Activated T-helper 1 cell treated with anti-CD3 and anti-CD28 coated beads, Interleukin-12 subunit alpha, Interleukin-12 subunit beta, Interleukin-2, Interleukin-4 antibody, amounts not matched to agents 30 ng/mL and 10 ng/mL and 1 ng/mL, durations not matched to agents 14 hours and 24 hours and 36 hours (primary cell): ENCODE measurements around the gene PET100. TPM values are rescaled to one million over a fixed set of nuclear protein-coding genes. Genes with fewer than 3 reads are reported as not detected.
A peak's percentile ranks its signal among the peaks of the same experiment; 100 is the strongest.

Experiments
- DNase-seq: peaks from one replicate; pipeline ENCODE4 v3.0.0; 2021; ENCODE audit warnings: low spot score
- H3K27ac Mint-ChIP-seq: one replicate; pipeline ENCODE4 v1.8.0; 2021; ENCODE audit warnings: mild to moderate bottlenecking, mixed read lengths
- H3K27me3 Mint-ChIP-seq: one replicate; pipeline ENCODE4 v1.8.0; 2022; ENCODE audit warnings: mild to moderate bottlenecking, moderate library complexity, mixed read lengths; ENCODE audit not compliant: insufficient read depth
- H3K36me3 Mint-ChIP-seq: one replicate; pipeline ENCODE4 v1.8.0; 2021; ENCODE audit warnings: low read depth, mixed read lengths
- H3K4me1 Mint-ChIP-seq: one replicate; pipeline ENCODE4 v1.8.0; 2021; ENCODE audit warnings: low read depth, mixed read lengths
- H3K4me3 Mint-ChIP-seq: one replicate; pipeline ENCODE4 v1.8.0; 2021; ENCODE audit warnings: mild to moderate bottlenecking, moderate library complexity, mixed read lengths
- H3K9me3 Mint-ChIP-seq: one replicate; pipeline ENCODE4 v1.8.0; 2021; ENCODE audit warnings: mixed read lengths
- intact Hi-C: fragments of 100-400 bp; cut with micrococcal nuclease; formaldehyde crosslinking; loops from one replicate; pipeline ENCODE4 v1.15.1; 2024
- total RNA-seq: library from RNA; stranded (reverse); gene quantifications from 2 replicates; pipeline ENCODE4 v1.2.3, GENCODE V29; 2022

The PET100 gene
- total RNA-seq = 88.5 and 93.4 TPM in 2 replicates

GRCh38 chr19:7629347-7630054 lies at the start of gene PET100, which contains the start of gene XAB2:
TSS of gene PET100 (plus strand) at chr19:7629793. CDS start at chr19:7629834, 41 bp downstream.
TSS of gene XAB2 (minus strand) at chr19:7629545. CDS start at chr19:7629527, 18 bp downstream.
- intact Hi-C loops = loop anchor here (1.0 to 2.0 kb wide), 4 partner anchors 8 to 94 kb away; partner anchors contain the start of genes PNPLA6 and STXBP2
- no peaks in the 10 kb centered on the region for H3K9me3 Mint-ChIP-seq
- H3K36me3 Mint-ChIP-seq = peaks cover 15% of the 10 kb centered on the region
- H3K4me1 Mint-ChIP-seq = peaks cover 31% of the 10 kb centered on the region
- H3K27me3 Mint-ChIP-seq = no peaks in the 10 kb centered on the region
- H3K4me3 Mint-ChIP-seq = peak within 1 kb of the TSS; percentile 98
- H3K27ac Mint-ChIP-seq = peak within 1 kb of the TSS; percentile 98
- peak; percentile 93 for DNase-seq

- Mint-ChIP-seq H3K4me3 (no peak overlapping the region), H3K9me3 (no peaks in the 10 kb centered on the region), H3K27ac (no peak overlapping the region), H3K36me3 (no peaks in the 10 kb centered on the region), H3K27me3 (peaks cover 4% of the 10 kb centered on the region), H3K4me1 (no peaks in the 10 kb centered on the region)
- no peak for DNase-seq
- intact Hi-C loops = no loop called here
These were observed 47.1 kb upstream of the PET100 start for GRCh38 chr19:7582446-7582845.

GRCh38 chr19:7589822-7590221 lies 39.8 kb upstream of the PET100 start:
- no peak for DNase-seq
- peaks cover 19% of the 10 kb centered on the region for H3K27me3 Mint-ChIP-seq
- intact Hi-C loops = no loop called here
- no peaks in the 10 kb centered on the region for H3K36me3 Mint-ChIP-seq
- H3K9me3 Mint-ChIP-seq = no peaks in the 10 kb centered on the region
- no peak overlapping the region for H3K27ac Mint-ChIP-seq
- no peak overlapping the region for H3K4me3 Mint-ChIP-seq
- H3K4me1 Mint-ChIP-seq = no peaks in the 10 kb centered on the region

- no peaks in the 10 kb centered on the region for H3K9me3 Mint-ChIP-seq
- H3K4me3 Mint-ChIP-seq = no peak overlapping the region
- intact Hi-C loops = no loop called here
- peaks cover 3% of the 10 kb centered on the region for H3K4me1 Mint-ChIP-seq
- DNase-seq = no peak
- peaks cover 21% of the 10 kb centered on the region for H3K27me3 Mint-ChIP-seq
- no peak overlapping the region for H3K27ac Mint-ChIP-seq
- H3K36me3 Mint-ChIP-seq = no peaks in the 10 kb centered on the region
These were observed 39.3 kb upstream of the PET100 start for GRCh38 chr19:7590256-7590655.

GRCh38 chr19:7595466-7596133 lies 34.0 kb upstream of the PET100 start, which contains the start of gene CAMSAP3:
TSS of gene CAMSAP3 (plus strand) at chr19:7595863. CDS start at chr19:7596003, 140 bp downstream.
- Mint-ChIP-seq H3K4me1 (peaks cover 5% of the 10 kb centered on the region), H3K4me3 (peak within 1 kb of the TSS; percentile 24), H3K27me3 (peaks cover 39% of the 10 kb centered on the region), H3K36me3 (no peaks in the 10 kb centered on the region), H3K27ac (no peak within 1 kb of the TSS), H3K9me3 (no peaks in the 10 kb centered on the region)
- intact Hi-C loops = no loop called here
- DNase-seq = peak; percentile 12

- H3K4me1 Mint-ChIP-seq = peaks cover 5% of the 10 kb centered on the region
- H3K4me3 Mint-ChIP-seq = peak overlapping the region; percentile 22
- no peaks in the 10 kb centered on the region for H3K36me3 Mint-ChIP-seq
- intact Hi-C loops = no loop called here
- no peak overlapping the region for H3K27ac Mint-ChIP-seq
- no peak for DNase-seq
- peaks cover 39% of the 10 kb centered on the region for H3K27me3 Mint-ChIP-seq
- H3K9me3 Mint-ChIP-seq = no peaks in the 10 kb centered on the region
These were observed 33.2 kb upstream of the PET100 start for GRCh38 chr19:7596211-7596937.

GRCh38 chr19:7597689-7598088 lies 31.9 kb upstream of the PET100 start:
- H3K4me1 Mint-ChIP-seq = peaks cover 5% of the 10 kb centered on the region
- no peak for DNase-seq
- H3K27me3 Mint-ChIP-seq = peaks cover 45% of the 10 kb centered on the region
- no peak overlapping the region for H3K4me3 Mint-ChIP-seq
- H3K9me3 Mint-ChIP-seq = no peaks in the 10 kb centered on the region
- no peak overlapping the region for H3K27ac Mint-ChIP-seq
- intact Hi-C loops = no loop called here
- no peaks in the 10 kb centered on the region for H3K36me3 Mint-ChIP-seq

GRCh38 chr19:7598180-7598579 lies 31.4 kb upstream of the PET100 start:
- Mint-ChIP-seq H3K27me3 (peaks cover 44% of the 10 kb centered on the region), H3K9me3 (no peaks in the 10 kb centered on the region), H3K4me1 (peaks cover 5% of the 10 kb centered on the region), H3K27ac (peak overlapping the region; percentile 81), H3K4me3 (no peak overlapping the region), H3K36me3 (no peaks in the 10 kb centered on the region)
- DNase-seq = no peak
- intact Hi-C loops = no loop called here

- DNase-seq = no peak
- H3K36me3 Mint-ChIP-seq = no peaks in the 10 kb centered on the region
- H3K27me3 Mint-ChIP-seq = peaks cover 25% of the 10 kb centered on the region
- peak overlapping the region; percentile 90 for H3K27ac Mint-ChIP-seq
- intact Hi-C loops = no loop called here
- no peak overlapping the region for H3K4me3 Mint-ChIP-seq
- H3K9me3 Mint-ChIP-seq = no peaks in the 10 kb centered on the region
- H3K4me1 Mint-ChIP-seq = no peaks in the 10 kb centered on the region
These were observed 28.9 kb upstream of the PET100 start for GRCh38 chr19:7600721-7601120.

- Mint-ChIP-seq H3K4me3 (no peak overlapping the region), H3K36me3 (no peaks in the 10 kb centered on the region), H3K9me3 (no peaks in the 10 kb centered on the region)
These were observed 27.2 kb upstream of the PET100 start for GRCh38 chr19:7602240-7602934.

GRCh38 chr19:7602935-7603497 lies 26.6 kb upstream of the PET100 start:
- DNase-seq = no peak
- no peaks in the 10 kb centered on the region for H3K4me1 Mint-ChIP-seq
- H3K27me3 Mint-ChIP-seq = peaks cover 14% of the 10 kb centered on the region
- H3K9me3 Mint-ChIP-seq = no peaks in the 10 kb centered on the region
- H3K27ac Mint-ChIP-seq = no peak overlapping the region
- intact Hi-C loops = no loop called here
- no peak overlapping the region for H3K4me3 Mint-ChIP-seq
- H3K36me3 Mint-ChIP-seq = no peaks in the 10 kb centered on the region

More at GRCh38 chr19:7602240-7602934, 27.2 kb upstream of the PET100 start:
- intact Hi-C loops = no loop called here
- Mint-ChIP-seq H3K27me3 (peaks cover 20% of the 10 kb centered on the region), H3K4me1 (no peaks in the 10 kb centered on the region), H3K27ac (no peak overlapping the region)
- DNase-seq = no peak

GRCh38 chr19:7603919-7604318 lies 25.7 kb upstream of the PET100 start:
- no peak overlapping the region for H3K4me3 Mint-ChIP-seq
- H3K4me1 Mint-ChIP-seq = no peaks in the 10 kb centered on the region
- peak overlapping the region; percentile 42 for H3K27ac Mint-ChIP-seq
- H3K36me3 Mint-ChIP-seq = no peaks in the 10 kb centered on the region
- intact Hi-C loops = loop anchor here (2.0 kb wide), 1 partner anchor 33 kb away; the partner anchor contains the start of gene STXBP2
- DNase-seq = no peak
- peaks cover 10% of the 10 kb centered on the region for H3K27me3 Mint-ChIP-seq
- H3K9me3 Mint-ChIP-seq = no peaks in the 10 kb centered on the region
